Stimulated activated CD4-positive, alpha-beta T cell treated with anti-CD3 and anti-CD28 coated beads, Interleukin-15, amount 100 ng/mL, for 1 hour (primary cell): Measurements from ENCODE around the gene SNX15.
"Not testable (repeated sequence)": the region's sequence is repeated elsewhere in the genome, so short reads cannot be mapped to it uniquely, and the experiment has no call there.

ENCODE experiments used
- DNase-seq, 2 donors: peaks; one replicate each; pipeline ENCODE4 v3.0.0-alpha.2; 2020; ENCODE audit warnings: low read depth in 1 of 2, low spot score in 1 of 2

Gene SNX15

GRCh38 chr11:65014726-65015227 lies 12.5 kb upstream of the SNX15 start:
- DNase-seq: no peak

- DNase-seq: no peak
Measured at GRCh38 chr11:65016705-65017104, 10.5 kb upstream of the SNX15 start.

- DNase-seq: no peak
Measured at GRCh38 chr11:65017937-65018336, 9.3 kb upstream of the SNX15 start.

- DNase-seq: no peak
Measured at GRCh38 chr11:65019824-65020223, 7.4 kb upstream of the SNX15 start.

- no peak for DNase-seq
Measured at GRCh38 chr11:65021003-65021402, 6.2 kb upstream of the SNX15 start.

GRCh38 chr11:65021509-65021908 lies 5.7 kb upstream of the SNX15 start:
- no peak for DNase-seq

- not testable (repeated sequence) for DNase-seq
Measured at GRCh38 chr11:65023502-65023901, 3.7 kb upstream of the SNX15 start.

GRCh38 chr11:65026810-65027209 lies 429 bp upstream of the SNX15 start:
- DNase-seq: no peak

GRCh38 chr11:65032216-65032615 lies 5.0 kb downstream of the SNX15 start:
- DNase-seq: no peak

GRCh38 chr11:65034423-65034822 lies 7.2 kb downstream of the SNX15 start:
- no peak for DNase-seq

GRCh38 chr11:65035579-65035978 lies 8.3 kb downstream of the SNX15 start:
- no peak for DNase-seq

- DNase-seq: no peak
Measured at GRCh38 chr11:65036931-65037330, 9.7 kb downstream of the SNX15 start.

GRCh38 chr11:65040520-65040846 lies 13.2 kb downstream of the SNX15 start:
- no peak for DNase-seq

- peak; percentile 71 to 75 for DNase-seq
Measured at GRCh38 chr11:65040847-65041622, 13.8 kb downstream of the SNX15 start, which contains the start of gene SAC3D1. TSS of gene SAC3D1 (plus strand) at chr11:65041210. CDS start at chr11:65041293, 83 bp downstream.

GRCh38 chr11:65042891-65043290 lies 15.7 kb downstream of the SNX15 start:
- no peak for DNase-seq

GRCh38 chr11:65043881-65044501 lies 16.8 kb downstream of the SNX15 start:
- no peak for DNase-seq

- DNase-seq: no peak
Measured at GRCh38 chr11:65045061-65045460, 17.8 kb downstream of the SNX15 start.

GRCh38 chr11:65045728-65046127 lies 18.5 kb downstream of the SNX15 start:
- DNase-seq: no peak

GRCh38 chr11:65047581-65048422 lies 20.6 kb downstream of the SNX15 start:
- DNase-seq: peak in 1 of 2 donors; percentile 16

- no peak for DNase-seq
Measured at GRCh38 chr11:65051398-65051858, 24.2 kb downstream of the SNX15 start.

- no peak for DNase-seq
Measured at GRCh38 chr11:65053827-65054508, 26.7 kb downstream of the SNX15 start.
